Stimulated activated CD8-positive, alpha-beta memory T cell treated with anti-CD3 and anti-CD28 coated beads, Interleukin-7, amount 100 ng/mL, for 48 hours (primary cell): ENCODE measurements around the gene TSTD2.

Experiments
- DNase-seq, 2 donors: peaks; one replicate each; pipeline ENCODE4 v3.0.0-alpha.2; 2020; ENCODE audit warnings: low read depth in 1 of 2; ENCODE audit errors: extremely low read depth in 1 of 2

TSTD2 gene

GRCh38 chr9:97632985-97633858, at the start of gene TSTD2, which contains the start of gene NCBP1:
TSTD2 (minus strand) TSS chr9:97633368; CDS start chr9:97627562, 5,806 bp downstream.
NCBP1 (plus strand) TSS chr9:97633821; CDS start chr9:97633882, 61 bp downstream.
- peak; percentile 93 to 94 for DNase-seq

- no peak for DNase-seq
Measured at GRCh38 chr9:97682242-97682641, 49.1 kb upstream of the TSTD2 start.

GRCh38 chr9:97675655-97676054, 42.5 kb upstream of the TSTD2 start:
- DNase-seq: no peak

- no peak for DNase-seq
Measured at GRCh38 chr9:97673922-97674321, 40.8 kb upstream of the TSTD2 start.

- no peak for DNase-seq
Measured at GRCh38 chr9:97672403-97672802, 39.2 kb upstream of the TSTD2 start.

GRCh38 chr9:97670586-97670985, 37.4 kb upstream of the TSTD2 start:
- no peak for DNase-seq

GRCh38 chr9:97668485-97668884, 35.3 kb upstream of the TSTD2 start:
- DNase-seq: peak in 1 of 2 donors; percentile 4

GRCh38 chr9:97666907-97667686, 33.9 kb upstream of the TSTD2 start:
- no peak for DNase-seq

- DNase-seq: no peak
Measured at GRCh38 chr9:97665742-97666141, 32.6 kb upstream of the TSTD2 start.

GRCh38 chr9:97660847-97661246, 27.7 kb upstream of the TSTD2 start:
- DNase-seq: no peak

GRCh38 chr9:97660340-97660739, 27.2 kb upstream of the TSTD2 start:
- DNase-seq: no peak

- DNase-seq: no peak
Measured at GRCh38 chr9:97659771-97660170, 26.6 kb upstream of the TSTD2 start.

GRCh38 chr9:97658707-97659106, 25.5 kb upstream of the TSTD2 start:
- no peak for DNase-seq

- no peak for DNase-seq
Measured at GRCh38 chr9:97651646-97652045, 18.5 kb upstream of the TSTD2 start.

GRCh38 chr9:97647996-97648395, 14.8 kb upstream of the TSTD2 start:
- DNase-seq: no peak

- DNase-seq: no peak
Measured at GRCh38 chr9:97645720-97646119, 12.6 kb upstream of the TSTD2 start.

- no peak for DNase-seq
Measured at GRCh38 chr9:97640325-97640724, 7.2 kb upstream of the TSTD2 start.

GRCh38 chr9:97638666-97639065, 5.5 kb upstream of the TSTD2 start:
- no peak for DNase-seq

- no peak for DNase-seq
Measured at GRCh38 chr9:97636903-97637302, 3.7 kb upstream of the TSTD2 start.

- no peak for DNase-seq
Measured at GRCh38 chr9:97635026-97635425, 1.9 kb upstream of the TSTD2 start.

GRCh38 chr9:97633859-97634490, 807 bp upstream of the TSTD2 start:
- no peak for DNase-seq
